ENCODE data around the gene RAB28. TPM values are rescaled to one million over a fixed set of nuclear protein-coding genes. Genes with fewer than 3 reads are reported as not detected.

Gene RAB28
- total RNA-seq, 1 experiment from 2014 or later: 19.8 TPM

DNA sequence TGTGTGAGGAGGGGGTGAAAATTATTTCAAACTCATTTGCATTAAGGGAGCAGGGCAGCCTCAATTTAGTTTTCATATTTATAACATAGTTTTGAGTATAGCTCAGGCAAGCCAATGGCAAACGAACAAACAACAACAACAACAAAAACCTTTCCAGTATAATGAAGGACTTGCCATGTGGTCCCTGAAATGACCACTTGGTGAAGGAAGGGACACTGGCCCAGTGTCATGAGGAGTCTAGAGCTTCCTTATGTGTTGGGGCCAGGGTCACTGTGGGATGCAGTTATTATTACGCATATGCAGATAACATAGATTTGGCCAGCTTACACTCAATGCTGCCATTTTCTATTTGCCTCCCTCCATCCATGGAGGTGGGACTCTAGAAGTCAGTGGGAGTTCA is 36.9 kb upstream of the RAB28 start:
- Mint-ChIP-seq H3K27ac (no peak overlapping the region), H3K27me3 (ENCODE audit: low read depth) (peaks cover 51% of the 10 kb centered on the region), H3K4me1 (peaks cover 22 to 26% of the 10 kb centered on the region in 2 experiments), H3K36me3 (ENCODE audit: insufficient read depth in 1 of 3, low read depth in 3 of 3) (peaks cover 11 to 13% (median 12%) of the 10 kb centered on the region in 3 experiments), H3K9me3 (peaks cover 10 to 15% of the 10 kb centered on the region in 2 experiments), H3K4me3 (no peak overlapping the region)
- H3K9ac ChIP-seq (ENCODE audit: extremely low read depth, insufficient read length, low read length): no peak overlapping the region
- H3K56ac ChIP-seq (ENCODE audit: insufficient read length, low read depth, low read length): no peak overlapping the region
- no peak overlapping the region for H2BK15ac ChIP-seq (ENCODE audit: low read depth, low read length)
- peaks cover 47% of the 10 kb centered on the region for H3K27me3 ChIP-seq (ENCODE audit: insufficient read depth, low read length)
- no peak overlapping the region for H4K8ac ChIP-seq (replicated peaks; ENCODE audit: insufficient read length, low read depth, low read length)
- H4K20me1 ChIP-seq (ENCODE audit: control insufficient read depth, insufficient read depth, insufficient read length): no peaks in the 10 kb centered on the region
- H3K23ac ChIP-seq (ENCODE audit: insufficient read length, low read depth, low read length): no peak overlapping the region
- no peak overlapping the region for H2BK12ac ChIP-seq (ENCODE audit: insufficient read length, low read depth, low read length)
- no peak overlapping the region for H3K18ac ChIP-seq (ENCODE audit: insufficient read length, low read depth, low read length)
- no CpG with 5 or more reads among the region's 2 CpGs for WGBS (ENCODE audit: extremely low coverage, insufficient read length, low lambda C conversion rate)
- H2BK5ac ChIP-seq (ENCODE audit: insufficient read length, low read length): no peak overlapping the region
- H4K91ac ChIP-seq (ENCODE audit: insufficient read length, low read depth, low read length): no peak overlapping the region
- no peak overlapping the region for H3K27ac ChIP-seq (ENCODE audit: insufficient read length, low read depth, low read length)
- H3K79me2 ChIP-seq (ENCODE audit: insufficient read depth, low read length): no peaks in the 10 kb centered on the region
- H2BK120ac ChIP-seq (ENCODE audit: low read depth, low read length, poor library complexity, severe bottlenecking): no peak overlapping the region
- H3K9me3 ChIP-seq (ENCODE audit: control insufficient read depth, low read depth, low read length): peaks cover 8% of the 10 kb centered on the region
- H3K4me1 ChIP-seq (ENCODE audit: insufficient read depth, low read length): no peaks in the 10 kb centered on the region; the same call in 1 of the 2 replicates
- no peak overlapping the region for H4K5ac ChIP-seq (ENCODE audit: insufficient read length, low read depth, low read length)
- H2AFZ ChIP-seq (ENCODE audit: low read length): no peak overlapping the region
- H3K14ac ChIP-seq (ENCODE audit: insufficient read depth, low read length): no peak overlapping the region
- H3K23me2 ChIP-seq (ENCODE audit: insufficient read length, low read depth, low read length, poor library complexity, severe bottlenecking): peaks cover 7% of the 10 kb centered on the region
- no peak overlapping the region for H3T11ph ChIP-seq (ENCODE audit: low read length)
- TF ChIP-seq CTCF (conservative IDR thresholded peaks at IDR 0.05): peak; percentile 34
- H3K4me2 ChIP-seq (ENCODE audit: insufficient read depth, insufficient read length, low read length): no peak overlapping the region
- no peak overlapping the region for H2AK5ac ChIP-seq (ENCODE audit: insufficient read length, low read length)
- no peak overlapping the region for H3K4ac ChIP-seq (ENCODE audit: low read depth, low read length)
- DNase-seq: no peak
- H2BK20ac ChIP-seq (ENCODE audit: low read depth, low read length, poor library complexity, severe bottlenecking): no peak overlapping the region
- H3K79me1 ChIP-seq (ENCODE audit: insufficient read depth, low read depth, low read length, poor library complexity, severe bottlenecking): no peaks in the 10 kb centered on the region
